Memory B cell (primary cell): Measurements from ENCODE around the gene BTBD16.

Source experiments
- ATAC-seq: fragments of 150-1000 bp; cut with Tn5 transposase; 2 replicates; pipeline ENCODE4 v1.10.0; 2021; ENCODE audit warnings: low read depth, mild to moderate bottlenecking, moderate library complexity
- DNase-seq, 2 donors: peaks; one replicate each; pipeline ENCODE4 v3.0.0; 2022; ENCODE audit warnings: low spot score in 2 of 2
- H3K27ac Mint-ChIP-seq: one replicate; pipeline ENCODE4 v1.8.0; 2022; ENCODE audit warnings: mild to moderate bottlenecking, moderate library complexity, mixed read lengths
- H3K27me3 Mint-ChIP-seq: one replicate; pipeline ENCODE4 v1.8.0; 2022; ENCODE audit warnings: mixed read lengths
- H3K36me3 Mint-ChIP-seq: one replicate; pipeline ENCODE4 v1.8.0; 2022; ENCODE audit warnings: mild to moderate bottlenecking, mixed read lengths
- H3K4me1 Mint-ChIP-seq: one replicate; pipeline ENCODE4 v1.8.0; 2022; ENCODE audit warnings: mixed read lengths
- H3K4me3 Mint-ChIP-seq: one replicate; pipeline ENCODE4 v1.8.0; 2022; ENCODE audit warnings: mild to moderate bottlenecking, moderate library complexity, mixed read lengths
- H3K9me3 Mint-ChIP-seq: one replicate; pipeline ENCODE4 v1.8.0; 2022; ENCODE audit warnings: mixed read lengths

Gene BTBD16

GRCh38 chr10:122240401-122240800 lies 30.7 kb upstream of the BTBD16 start:
- no peak for DNase-seq
- Mint-ChIP-seq H3K9me3 (no peaks in the 10 kb centered on the region), H3K4me3 (no peak overlapping the region), H3K4me1 (no peaks in the 10 kb centered on the region), H3K27me3 (peaks cover 2% of the 10 kb centered on the region), H3K36me3 (no peaks in the 10 kb centered on the region), H3K27ac (no peak overlapping the region)
- no peak for ATAC-seq

- ATAC-seq: no peak
- H3K27me3 Mint-ChIP-seq: no peaks in the 10 kb centered on the region
Observed at GRCh38 chr10:122241836-122242235, 29.3 kb upstream of the BTBD16 start.

GRCh38 chr10:122243550-122243949 lies 27.5 kb upstream of the BTBD16 start:
- Mint-ChIP-seq H3K36me3 (no peaks in the 10 kb centered on the region), H3K9me3 (no peaks in the 10 kb centered on the region), H3K4me1 (no peaks in the 10 kb centered on the region), H3K27ac (no peak overlapping the region), H3K27me3 (peaks cover under 1% of the 10 kb centered on the region), H3K4me3 (no peak overlapping the region)
- DNase-seq (no peak), ATAC-seq (no peak)

More at GRCh38 chr10:122241836-122242235, 29.3 kb upstream of the BTBD16 start:
- DNase-seq: no peak
- no peaks in the 10 kb centered on the region for H3K4me1 Mint-ChIP-seq
- H3K27ac Mint-ChIP-seq: no peak overlapping the region
- no peaks in the 10 kb centered on the region for H3K36me3 Mint-ChIP-seq
- H3K9me3 Mint-ChIP-seq: no peaks in the 10 kb centered on the region
- H3K4me3 Mint-ChIP-seq: no peak overlapping the region

GRCh38 chr10:122244001-122244975 lies 26.8 kb upstream of the BTBD16 start:
- no peak overlapping the region for H3K27ac Mint-ChIP-seq
- H3K9me3 Mint-ChIP-seq: no peaks in the 10 kb centered on the region
- ATAC-seq (no peak), DNase-seq (no peak)
- no peaks in the 10 kb centered on the region for H3K36me3 Mint-ChIP-seq
- no peaks in the 10 kb centered on the region for H3K4me1 Mint-ChIP-seq
- no peak overlapping the region for H3K4me3 Mint-ChIP-seq
- peaks cover 4% of the 10 kb centered on the region for H3K27me3 Mint-ChIP-seq

GRCh38 chr10:122245136-122245535 lies 26.0 kb upstream of the BTBD16 start:
- no peaks in the 10 kb centered on the region for H3K36me3 Mint-ChIP-seq
- H3K27ac Mint-ChIP-seq: no peak overlapping the region
- ATAC-seq: no peak
- no peak for DNase-seq
- no peaks in the 10 kb centered on the region for H3K9me3 Mint-ChIP-seq
- H3K4me1 Mint-ChIP-seq: no peaks in the 10 kb centered on the region
- no peak overlapping the region for H3K4me3 Mint-ChIP-seq
- peaks cover 4% of the 10 kb centered on the region for H3K27me3 Mint-ChIP-seq

GRCh38 chr10:122245897-122246296 lies 25.2 kb upstream of the BTBD16 start:
- ATAC-seq (no peak), DNase-seq (no peak)
- Mint-ChIP-seq H3K9me3 (no peaks in the 10 kb centered on the region), H3K36me3 (no peaks in the 10 kb centered on the region), H3K27me3 (peaks cover 4% of the 10 kb centered on the region), H3K4me3 (no peak overlapping the region), H3K4me1 (no peaks in the 10 kb centered on the region), H3K27ac (no peak overlapping the region)

GRCh38 chr10:122246830-122247520 lies 24.1 kb upstream of the BTBD16 start:
- Mint-ChIP-seq H3K36me3 (no peaks in the 10 kb centered on the region), H3K4me1 (no peaks in the 10 kb centered on the region), H3K27me3 (peaks cover 4% of the 10 kb centered on the region), H3K4me3 (no peak overlapping the region), H3K9me3 (no peaks in the 10 kb centered on the region), H3K27ac (no peak overlapping the region)
- DNase-seq (no peak), ATAC-seq (no peak)

- no peak for DNase-seq
- Mint-ChIP-seq H3K9me3 (no peaks in the 10 kb centered on the region), H3K36me3 (no peaks in the 10 kb centered on the region), H3K27ac (no peak overlapping the region), H3K4me3 (no peak overlapping the region), H3K27me3 (peaks cover 4% of the 10 kb centered on the region), H3K4me1 (no peaks in the 10 kb centered on the region)
- ATAC-seq: no peak
Observed at GRCh38 chr10:122248356-122249302, 22.5 kb upstream of the BTBD16 start.

- no peaks in the 10 kb centered on the region for H3K36me3 Mint-ChIP-seq
- H3K9me3 Mint-ChIP-seq: no peaks in the 10 kb centered on the region
- H3K27ac Mint-ChIP-seq: no peak overlapping the region
- H3K4me3 Mint-ChIP-seq: no peak overlapping the region
- H3K27me3 Mint-ChIP-seq: peaks cover 4% of the 10 kb centered on the region
- no peak for ATAC-seq
- no peak for DNase-seq
- no peaks in the 10 kb centered on the region for H3K4me1 Mint-ChIP-seq
Observed at GRCh38 chr10:122249303-122249850, 21.7 kb upstream of the BTBD16 start.

GRCh38 chr10:122249991-122250750 lies 20.9 kb upstream of the BTBD16 start:
- no peak for DNase-seq
- Mint-ChIP-seq H3K9me3 (no peaks in the 10 kb centered on the region), H3K27me3 (peaks cover 5% of the 10 kb centered on the region), H3K4me1 (no peaks in the 10 kb centered on the region), H3K36me3 (no peaks in the 10 kb centered on the region), H3K4me3 (no peak overlapping the region), H3K27ac (no peak overlapping the region)
- ATAC-seq: no peak

GRCh38 chr10:122251459-122252255 lies 19.4 kb upstream of the BTBD16 start:
- Mint-ChIP-seq H3K36me3 (no peaks in the 10 kb centered on the region), H3K4me3 (no peak overlapping the region), H3K4me1 (no peaks in the 10 kb centered on the region), H3K9me3 (no peaks in the 10 kb centered on the region), H3K27ac (no peak overlapping the region), H3K27me3 (peaks cover 8% of the 10 kb centered on the region)
- DNase-seq (no peak), ATAC-seq (no peak)

- H3K36me3 Mint-ChIP-seq: no peaks in the 10 kb centered on the region
- H3K4me3 Mint-ChIP-seq: no peak overlapping the region
- H3K27me3 Mint-ChIP-seq: peaks cover 8% of the 10 kb centered on the region
- H3K27ac Mint-ChIP-seq: no peak overlapping the region
- DNase-seq (no peak), ATAC-seq (no peak)
- no peaks in the 10 kb centered on the region for H3K9me3 Mint-ChIP-seq
- H3K4me1 Mint-ChIP-seq: no peaks in the 10 kb centered on the region
Observed at GRCh38 chr10:122252805-122253204, 18.3 kb upstream of the BTBD16 start.
